ENCODE results near the gene FAM221A.

FAM221A gene

GRCh38 chr7:23687011-23687410 is 7.0 kb downstream of the FAM221A start:
- Mint-ChIP-seq H3K4me3 (no peak overlapping the region), H3K4me1 (ENCODE audit: low read depth) (no peaks in the 10 kb centered on the region), H3K27me3 (no peaks in the 10 kb centered on the region), H3K9me3 (ENCODE audit: low read depth) (no peaks in the 10 kb centered on the region), H3K27ac (no peak overlapping the region), H3K36me3 (no peaks in the 10 kb centered on the region)

- Mint-ChIP-seq H3K36me3 (peaks cover 11% of the 10 kb centered on the region), H3K27me3 (no peaks in the 10 kb centered on the region), H3K4me3 (no peak overlapping the region), H3K4me1 (ENCODE audit: low read depth) (no peaks in the 10 kb centered on the region), H3K9me3 (ENCODE audit: low read depth) (no peaks in the 10 kb centered on the region), H3K27ac (no peak overlapping the region)
These were observed 9.2 kb downstream of the FAM221A start for GRCh38 chr7:23689165-23689564.

- no peaks in the 10 kb centered on the region for H3K4me1 Mint-ChIP-seq (ENCODE audit: low read depth)
- no peak overlapping the region for H3K4me3 Mint-ChIP-seq
- H3K9me3 Mint-ChIP-seq (ENCODE audit: low read depth): no peaks in the 10 kb centered on the region
- H3K27me3 Mint-ChIP-seq: no peaks in the 10 kb centered on the region
- H3K27ac Mint-ChIP-seq: no peak overlapping the region
- peaks cover 14% of the 10 kb centered on the region for H3K36me3 Mint-ChIP-seq
These were observed 11.3 kb downstream of the FAM221A start for GRCh38 chr7:23691320-23691719.

- Mint-ChIP-seq H3K27me3 (no peaks in the 10 kb centered on the region), H3K4me1 (ENCODE audit: low read depth) (no peaks in the 10 kb centered on the region), H3K27ac (no peak overlapping the region), H3K4me3 (no peak overlapping the region), H3K36me3 (peaks cover 14% of the 10 kb centered on the region), H3K9me3 (ENCODE audit: low read depth) (no peaks in the 10 kb centered on the region)
These were observed 13.2 kb downstream of the FAM221A start for GRCh38 chr7:23693224-23693623.

GRCh38 chr7:23696916-23697441 is 17.0 kb downstream of the FAM221A start:
- no peaks in the 10 kb centered on the region for H3K4me1 Mint-ChIP-seq (ENCODE audit: low read depth)
- H3K9me3 Mint-ChIP-seq (ENCODE audit: low read depth): no peaks in the 10 kb centered on the region
- no peak overlapping the region for H3K4me3 Mint-ChIP-seq
- no peak overlapping the region for H3K27ac Mint-ChIP-seq
- no peaks in the 10 kb centered on the region for H3K27me3 Mint-ChIP-seq
- peaks cover 14% of the 10 kb centered on the region for H3K36me3 Mint-ChIP-seq

- H3K4me1 Mint-ChIP-seq (ENCODE audit: low read depth): no peaks in the 10 kb centered on the region
- no peaks in the 10 kb centered on the region for H3K9me3 Mint-ChIP-seq (ENCODE audit: low read depth)
- no peak overlapping the region for H3K4me3 Mint-ChIP-seq
- peaks cover 14% of the 10 kb centered on the region for H3K36me3 Mint-ChIP-seq
- H3K27me3 Mint-ChIP-seq: no peaks in the 10 kb centered on the region
- H3K27ac Mint-ChIP-seq: no peak overlapping the region
These were observed 18.8 kb downstream of the FAM221A start for GRCh38 chr7:23698822-23699221.

- Mint-ChIP-seq H3K9me3 (ENCODE audit: low read depth) (no peaks in the 10 kb centered on the region), H3K4me3 (no peak overlapping the region), H3K36me3 (peaks cover 18% of the 10 kb centered on the region), H3K4me1 (ENCODE audit: low read depth) (no peaks in the 10 kb centered on the region), H3K27me3 (no peaks in the 10 kb centered on the region), H3K27ac (no peak overlapping the region)
These were observed 20.0 kb downstream of the FAM221A start for GRCh38 chr7:23700046-23700445.

GRCh38 chr7:23709081-23709750 is 29.2 kb downstream of the FAM221A start:
- Mint-ChIP-seq H3K4me3 (no peak overlapping the region), H3K27me3 (peaks cover 2% of the 10 kb centered on the region), H3K4me1 (ENCODE audit: low read depth) (no peaks in the 10 kb centered on the region), H3K9me3 (ENCODE audit: low read depth) (peaks cover 10% of the 10 kb centered on the region), H3K27ac (no peak overlapping the region), H3K36me3 (peaks cover 21% of the 10 kb centered on the region)

- H3K4me1 Mint-ChIP-seq (ENCODE audit: low read depth): no peaks in the 10 kb centered on the region
- H3K27ac Mint-ChIP-seq: no peak within 1 kb of the TSS
- H3K27me3 Mint-ChIP-seq: peaks cover 2% of the 10 kb centered on the region
- H3K9me3 Mint-ChIP-seq (ENCODE audit: low read depth): peaks cover 10% of the 10 kb centered on the region
- peaks cover 15% of the 10 kb centered on the region for H3K36me3 Mint-ChIP-seq
- no peak within 1 kb of the TSS for H3K4me3 Mint-ChIP-seq
These were observed 30.0 kb downstream of the FAM221A start, which contains the start of gene STK31 for GRCh38 chr7:23710000-23710399. Gene STK31, plus strand, starts transcription at chr7:23710219. Its CDS starts 67 bp downstream, at chr7:23710286.

- Mint-ChIP-seq H3K36me3 (no peaks in the 10 kb centered on the region), H3K4me1 (ENCODE audit: low read depth) (no peaks in the 10 kb centered on the region), H3K27me3 (peaks cover 2% of the 10 kb centered on the region), H3K27ac (no peak overlapping the region), H3K9me3 (ENCODE audit: low read depth) (no peaks in the 10 kb centered on the region), H3K4me3 (no peak overlapping the region)
These were observed 32.6 kb downstream of the FAM221A start for GRCh38 chr7:23712368-23713284.

GRCh38 chr7:23713285-23714149 is 33.5 kb downstream of the FAM221A start:
- Mint-ChIP-seq H3K9me3 (ENCODE audit: low read depth) (no peaks in the 10 kb centered on the region), H3K27me3 (peaks cover 2% of the 10 kb centered on the region), H3K36me3 (no peaks in the 10 kb centered on the region)

GRCh38 chr7:23714150-23714464 is 34.1 kb downstream of the FAM221A start:
- Mint-ChIP-seq H3K27me3 (peaks cover 2% of the 10 kb centered on the region), H3K4me1 (ENCODE audit: low read depth) (no peaks in the 10 kb centered on the region), H3K36me3 (no peaks in the 10 kb centered on the region), H3K4me3 (no peak overlapping the region), H3K27ac (no peak overlapping the region), H3K9me3 (ENCODE audit: low read depth) (no peaks in the 10 kb centered on the region)

More at GRCh38 chr7:23713285-23714149, 33.5 kb downstream of the FAM221A start:
- Mint-ChIP-seq H3K4me3 (no peak overlapping the region), H3K27ac (no peak overlapping the region), H3K4me1 (ENCODE audit: low read depth) (no peaks in the 10 kb centered on the region)

GRCh38 chr7:23714579-23714978 is 34.6 kb downstream of the FAM221A start:
- Mint-ChIP-seq H3K4me3 (no peak overlapping the region), H3K4me1 (ENCODE audit: low read depth) (no peaks in the 10 kb centered on the region), H3K27ac (no peak overlapping the region), H3K9me3 (ENCODE audit: low read depth) (no peaks in the 10 kb centered on the region), H3K27me3 (peaks cover 2% of the 10 kb centered on the region), H3K36me3 (no peaks in the 10 kb centered on the region)

- H3K36me3 Mint-ChIP-seq: no peaks in the 10 kb centered on the region
- H3K27ac Mint-ChIP-seq: no peak overlapping the region
These were observed 35.1 kb downstream of the FAM221A start for GRCh38 chr7:23715099-23715498.

More at GRCh38 chr7:23715099-23715498, 35.1 kb downstream of the FAM221A start:
- H3K4me1 Mint-ChIP-seq (ENCODE audit: low read depth): no peaks in the 10 kb centered on the region
- peaks cover 2% of the 10 kb centered on the region for H3K27me3 Mint-ChIP-seq
- no peaks in the 10 kb centered on the region for H3K9me3 Mint-ChIP-seq (ENCODE audit: low read depth)
- no peak overlapping the region for H3K4me3 Mint-ChIP-seq

Data from activated naive CD8-positive, alpha-beta T cell (primary cell).